ENCODE data around the gene VEZT.

GRCh38 chr12:95319694-95320331 lies 102.2 kb downstream of the VEZT start:
- TF ChIP-seq CSDC2 (CRISPR knock-in tag; IDR thresholded peaks at IDR 0.05): no peak
- no peak for TF ChIP-seq ZFP3 (CRISPR knock-in tag; IDR thresholded peaks at IDR 0.05)
- no peak for TF ChIP-seq ZFP30 (CRISPR knock-in tag; IDR thresholded peaks at IDR 0.05)
- TF ChIP-seq CREB5 (CRISPR knock-in tag; IDR thresholded peaks at IDR 0.05; ENCODE audit: low read depth): no peak
- no peak for TF ChIP-seq ARNTL (CRISPR knock-in tag; IDR thresholded peaks at IDR 0.05; ENCODE audit: borderline replicate concordance, low read depth)
- no peak for TF ChIP-seq POU6F1 (CRISPR knock-in tag; IDR thresholded peaks at IDR 0.05; ENCODE audit: borderline replicate concordance, low read depth)
- no peak for TF ChIP-seq PATZ1 (CRISPR knock-in tag; IDR thresholded peaks at IDR 0.05; ENCODE audit: borderline replicate concordance)
- TF ChIP-seq ISL1 (CRISPR knock-in tag; IDR thresholded peaks at IDR 0.05): no peak
- TF ChIP-seq ESRRG (CRISPR knock-in tag; IDR thresholded peaks at IDR 0.05): no peak

Measured in SK-N-SH treated with all-trans-retinoic acid at 6 μM for 48 hours (cell line).